H1 (cell line): Measurements from ENCODE around the gene MIX23. TPM values are rescaled to one million over a fixed set of nuclear protein-coding genes. Genes with fewer than 3 reads are reported as not detected.

Experiments used
- CTCF ChIA-PET: fragments of 300-600 bp; sonication (Branson Sonifier 250); formaldehyde crosslinking; loops from one replicate; lab custom pipeline; 2021; ENCODE audit not compliant: partially characterized antibody; lab: Charles Lee
- POLR2A ChIA-PET: fragments of 300-600 bp; sonication (Branson Sonifier 250); formaldehyde crosslinking; loops from one replicate; lab custom pipeline; 2021; ENCODE audit warnings: inconsistent platforms; ENCODE audit not compliant: partially characterized antibody; lab: Charles Lee
- DNase-seq, 2 experiments: peaks; one replicate each; pipeline versions ENCODE4 v3.0.0 to v3.0.0-alpha.2; 2010 to 2022; ENCODE audit warnings: low spot score in 2 of 2, low read depth in 1 of 2, mixed read lengths in 1 of 2
- FAIRE-seq: peaks from 2 replicates; lab custom pipeline; 2011; peaks lifted over from hg19 to GRCh38; lab: Jason Lieb, UNC
- H2AFZ ChIP-seq: 2 replicates; pipeline ENCODE4 v1.8.1; 2012; ENCODE audit warnings: low read length, inconsistent platforms
- H2AK5ac ChIP-seq: 2 replicates; pipeline ENCODE4 v1.6.1; 2013; ENCODE audit warnings: low read depth, low read length
- H2BK120ac ChIP-seq: replicated peaks from 2 replicates; pipeline ENCODE3; 2013; ENCODE audit warnings: low read depth, low read length, inconsistent platforms
- H2BK12ac ChIP-seq: 2 replicates; pipeline ENCODE4 v1.6.1; 2013; ENCODE audit warnings: low read depth, low read length
- H2BK15ac ChIP-seq: 2 replicates; pipeline ENCODE4 v1.6.1; 2013; ENCODE audit warnings: low read length
- H2BK20ac ChIP-seq: 2 replicates; pipeline ENCODE4 v1.6.1; 2013; ENCODE audit warnings: low read length
- H2BK5ac ChIP-seq: 2 replicates; pipeline ENCODE4 v1.6.1; 2013; ENCODE audit warnings: low read depth, low read length
- H3K14ac ChIP-seq: 2 replicates; pipeline ENCODE4 v1.6.1; 2013; ENCODE audit warnings: inconsistent platforms; ENCODE audit not compliant: insufficient read length
- H3K18ac ChIP-seq: 2 replicates; pipeline ENCODE4 v1.6.1; 2013; ENCODE audit warnings: low read length; ENCODE audit errors: extremely low read depth
- H3K23ac ChIP-seq: 2 replicates; pipeline ENCODE4 v1.6.1; 2013; ENCODE audit warnings: inconsistent platforms; ENCODE audit not compliant: insufficient read length
- H3K23me2 ChIP-seq: 2 replicates; pipeline ENCODE4 v1.6.1; 2013; ENCODE audit warnings: low read depth, low read length
- H3K27ac ChIP-seq: 2 replicates; pipeline ENCODE4 v1.6.1; 2011; ENCODE audit warnings: low read depth, low read length, inconsistent platforms
- H3K27me3 ChIP-seq, 4 experiments: replicated peaks in 1 of 4; 1 replicate in 1 of 4; 2 replicates in 3 of 4; pipeline versions ENCODE4 v1.6.1 to v1.8.1; 2011 to 2013; ENCODE audit warnings: low read length in 3 of 4, mild to moderate bottlenecking in 3 of 4, inconsistent platforms in 2 of 4, mixed read lengths in 2 of 4, moderate library complexity in 1 of 4; ENCODE audit not compliant: control insufficient read depth in 3 of 4, insufficient read depth in 3 of 4; ENCODE audit errors: extremely low read depth in 1 of 4
- H3K36me3 ChIP-seq, 4 experiments: 2 replicates each; pipeline versions ENCODE4 v1.6.1 to v1.8.1; 2011 to 2013; ENCODE audit warnings: mild to moderate bottlenecking in 4 of 4, low read length in 3 of 4, moderate library complexity in 2 of 4, control low read depth in 1 of 4, inconsistent platforms in 1 of 4; ENCODE audit not compliant: insufficient read depth in 4 of 4, control insufficient read depth in 2 of 4
- H3K4ac ChIP-seq: replicated peaks from 2 replicates; pipeline ENCODE3; 2013; ENCODE audit warnings: low read length, low read depth, mixed read lengths, inconsistent platforms; ENCODE audit not compliant: insufficient read length
- H3K4me1 ChIP-seq, 4 experiments: replicated peaks in 1 of 4; 1 replicate in 1 of 4; 2 replicates in 3 of 4; pipeline versions ENCODE4 v1.6.1 to v1.8.1; 2011 to 2013; ENCODE audit warnings: low read length in 3 of 4, inconsistent platforms in 2 of 4, mixed read lengths in 1 of 4; ENCODE audit not compliant: insufficient read depth in 4 of 4, control insufficient read depth in 3 of 4
- H3K4me2 ChIP-seq, 2 experiments: 2 replicates each; pipeline versions ENCODE4 v1.6.1 to v1.8.1; 2011 to 2013; ENCODE audit warnings: low read depth in 2 of 2, low read length in 2 of 2, control low read depth in 1 of 2, inconsistent platforms in 1 of 2, mild to moderate bottlenecking in 1 of 2; ENCODE audit not compliant: insufficient read depth in 1 of 2
- H3K4me3 ChIP-seq, 4 experiments: fragments of 200-600, 300-600 bp in 1 of 4; sonication (generic), shearing (Covaris generic), sonication (Bioruptor Twin) in 1 of 4; 2 replicates each; pipeline versions ENCODE4 v1.5.1 to v1.8.1; 2011 to 2016; ENCODE audit warnings: low read length in 4 of 4, low read depth in 3 of 4, control low read depth in 2 of 4, inconsistent platforms in 2 of 4, mild to moderate bottlenecking in 2 of 4, mixed read lengths in 1 of 4, moderate library complexity in 1 of 4; ENCODE audit not compliant: insufficient read depth in 2 of 4; ENCODE audit errors: extremely low read depth in 1 of 4
- H3K56ac ChIP-seq: replicated peaks from 2 replicates; pipeline ENCODE3; 2013; ENCODE audit warnings: low read depth, mild to moderate bottlenecking, mixed read lengths, low read length, inconsistent platforms; ENCODE audit not compliant: insufficient read length
- H3K79me1 ChIP-seq: 2 replicates; pipeline ENCODE4 v1.6.1; 2013; ENCODE audit warnings: low read depth, low read length, control low read depth
- H3K79me2 ChIP-seq, 2 experiments: 2 replicates each; pipeline versions ENCODE4 v1.6.1 to v1.8.1; 2012 to 2013; ENCODE audit warnings: low read length in 2 of 2, mild to moderate bottlenecking in 2 of 2, inconsistent platforms in 1 of 2; ENCODE audit not compliant: insufficient read depth in 2 of 2, control insufficient read depth in 1 of 2
- H3K9ac ChIP-seq, 4 experiments: replicated peaks in 1 of 4; 1 replicate in 1 of 4; 2 replicates in 3 of 4; pipeline versions ENCODE4 v1.6.1 to v1.8.1; 2011 to 2013; ENCODE audit warnings: low read depth in 3 of 4, low read length in 3 of 4, control low read depth in 2 of 4, mild to moderate bottlenecking in 2 of 4, moderate library complexity in 2 of 4, inconsistent platforms in 1 of 4; ENCODE audit errors: extremely low read depth in 1 of 4
- H3K9me3 ChIP-seq, 2 experiments: 2 replicates each; pipeline versions ENCODE4 v1.6.1 to v1.8.1; 2012 to 2013; ENCODE audit warnings: mild to moderate bottlenecking in 2 of 2, moderate library complexity in 2 of 2, control low read depth in 1 of 2, inconsistent platforms in 1 of 2, low read depth in 1 of 2, low read length in 1 of 2, mixed read lengths in 1 of 2; ENCODE audit not compliant: insufficient read depth in 2 of 2
- H4K20me1 ChIP-seq, 2 experiments: replicated peaks in 1 of 2; 2 replicates each; pipeline versions ENCODE3 to v1.8.1; 2011 to 2013; ENCODE audit warnings: inconsistent platforms in 2 of 2, low read length in 2 of 2, mild to moderate bottlenecking in 1 of 2; ENCODE audit not compliant: insufficient read depth in 2 of 2, control insufficient read depth in 1 of 2
- H4K5ac ChIP-seq: 2 replicates; pipeline ENCODE4 v1.6.1; 2013; ENCODE audit warnings: low read length, low read depth, mixed read lengths, inconsistent platforms; ENCODE audit not compliant: insufficient read length
- H4K8ac ChIP-seq: 2 replicates; pipeline ENCODE4 v1.8.0; 2013; ENCODE audit warnings: mild to moderate bottlenecking, moderate library complexity, low read length, inconsistent platforms; ENCODE audit not compliant: insufficient read depth; ENCODE audit errors: extremely low read depth
- H4K91ac ChIP-seq: replicated peaks from 2 replicates; pipeline ENCODE3; 2013; ENCODE audit warnings: low read length, mixed read lengths, inconsistent platforms; ENCODE audit not compliant: insufficient read length
- BCL11A ChIP-seq, 2 experiments: IDR thresholded peaks; one replicate each; pipeline ENCODE4 v1.6.1; 2011; ENCODE audit warnings: low read depth in 2 of 2, low read length in 2 of 2, mild to moderate bottlenecking in 2 of 2
- CBX5 ChIP-seq: fragments of 300-800, 300-1000 bp; sonication (generic); IDR thresholded peaks from 2 replicates; pipeline ENCODE4 v1.7.1; 2016; ENCODE audit warnings: antibody characterized with exemption, low read length, low read depth
- CHD2 ChIP-seq: IDR thresholded peaks from 2 replicates; pipeline ENCODE4 v1.6.1; 2012; ENCODE audit warnings: low read length, improper control_type of control experiment
- CTBP2 ChIP-seq: IDR thresholded peaks from 2 replicates; pipeline ENCODE4 v1.7.0; 2011; ENCODE audit warnings: borderline replicate concordance, mild to moderate bottlenecking, moderate library complexity, mixed read lengths, low read length; ENCODE audit not compliant: insufficient read depth, insufficient read length
- GABPA ChIP-seq: IDR thresholded peaks from 2 replicates; pipeline ENCODE4 v1.6.1; 2011; ENCODE audit warnings: mild to moderate bottlenecking, low read length, moderate library complexity, borderline replicate concordance; ENCODE audit not compliant: insufficient read depth
- GTF2F1 ChIP-seq: IDR thresholded peaks from 2 replicates; pipeline ENCODE4 v1.6.1; 2012; ENCODE audit warnings: low read depth, low read length, improper control_type of control experiment, borderline replicate concordance
- HDAC2 ChIP-seq, 2 experiments: fragments of 300-600 bp in 1 of 2; sonication (generic) in 1 of 2; IDR thresholded peaks; 2 replicates each; pipeline ENCODE4 v1.6.1; 2011 to 2012; ENCODE audit warnings: low read depth in 2 of 2, low read length in 2 of 2, mild to moderate bottlenecking in 2 of 2, moderate library complexity in 2 of 2, borderline replicate concordance in 1 of 2, inconsistent platforms in 1 of 2
- JUND ChIP-seq: IDR thresholded peaks from 2 replicates; pipeline ENCODE4 v1.6.1; 2011; ENCODE audit warnings: mild to moderate bottlenecking, improper control_type of control experiment, low read length
- PHF8 ChIP-seq: fragments of 200-600 bp; sonication (generic); conservative IDR thresholded peaks from 2 replicates; pipeline ENCODE4 v1.7.1; 2012; ENCODE audit warnings: low read depth, mild to moderate bottlenecking, inconsistent platforms, low read length, moderate library complexity
- RFX5 ChIP-seq: IDR thresholded peaks from 2 replicates; pipeline ENCODE4 v1.6.1; 2011; ENCODE audit warnings: low read depth, low read length, improper control_type of control experiment, borderline replicate concordance
- TAF1 ChIP-seq: IDR thresholded peaks from 2 replicates; pipeline ENCODE4 v1.6.1; 2011; ENCODE audit warnings: mild to moderate bottlenecking, low read depth, low read length
- USF2 ChIP-seq: IDR thresholded peaks from 2 replicates; pipeline ENCODE4 v1.6.1; 2011; ENCODE audit warnings: low read length, improper control_type of control experiment
- WGBS, 2 experiments: shearing (Covaris generic) in 1 of 2; methylation state at CpG; one replicate each; pipeline versions ENCODE4 v1.1.6 to v1.1.7; 2013 to 2015; ENCODE audit warnings: low lambda C conversion rate in 2 of 2, mixed read lengths in 2 of 2, inconsistent platforms in 1 of 2, low coverage in 1 of 2, missing lambda C conversion rate in 1 of 2; ENCODE audit not compliant: insufficient replicate concordance in 2 of 2, insufficient coverage in 1 of 2, insufficient read length in 1 of 2; ENCODE audit errors: extremely low coverage in 1 of 2, missing lambda C conversion rate in 1 of 2; 5-methylcytosine and 5-hydroxymethylcytosine counted together
- polyA plus RNA-seq, 7 experiments: library from polyadenylated mRNA; depleted of rRNA in 3 of 7; stranded (reverse) in 5 of 7; unstranded in 2 of 7; fragments of >200 nt in 5 of 7; fragments of 200-250 nt in 2 of 7; gene quantifications; 1 replicate in 5 of 7; 2 replicates in 1 of 7; 4 replicates in 1 of 7; pipeline versions ENCODE4 v1.2.1 to v1.2.3, GENCODE V29; 2011 to 2013; ENCODE audit warnings: missing spikeins in 2 of 7, mixed read lengths in 2 of 7
- total RNA-seq: library from RNA; stranded (reverse); fragmentation: NEBNext Ultra II Directional; extraction: Animal tissue kit (Norgen Biotek cat#: 25700); gene quantifications from 2 replicates; pipeline ENCODE4 v1.2.1, GENCODE V29; 2021

The MIX23 gene
- total and polyA plus RNA-seq, 2 of the 8 experiments (the other 6 are each of a cell fraction or from before 2014, with no cell fraction given), result 22.1 to 69.6 TPM

DNA sequence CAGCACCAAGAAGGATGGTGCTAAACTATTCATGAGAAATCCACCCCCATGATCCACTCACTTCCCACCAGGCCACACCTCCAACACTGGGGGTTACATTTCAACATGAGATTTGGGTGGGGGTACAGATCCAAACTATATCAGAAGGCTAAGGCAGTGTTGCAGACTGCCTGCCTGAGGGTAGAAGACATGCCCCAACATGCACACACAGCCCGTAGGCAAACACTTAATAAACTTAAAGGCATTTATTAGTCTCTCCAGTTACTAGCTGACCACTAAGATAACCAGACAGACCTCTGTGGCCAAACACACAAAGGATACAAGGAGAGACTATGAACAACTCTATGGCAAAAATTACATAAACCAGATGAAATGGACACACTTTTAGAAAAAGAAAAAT is 11.1 kb upstream of the MIX23 start:
- H2BK12ac ChIP-seq, result no peak overlapping the region; the same call in 1 of the 2 replicates
- H2AFZ ChIP-seq, result no peak overlapping the region
- H3K9me3 ChIP-seq, result no peaks in the 10 kb centered on the region
- no peaks in the 10 kb centered on the region for H3K23me2 ChIP-seq
- H2AK5ac ChIP-seq, result no peak overlapping the region
- no peaks in the 10 kb centered on the region for H3K4me1 ChIP-seq
- H3K36me3 ChIP-seq, result no peaks in the 10 kb centered on the region; a peak in 2 of 8 replicates
- no peaks in the 10 kb centered on the region for H3K27me3 ChIP-seq
- no peak overlapping the region for H3K14ac ChIP-seq
- H3K9ac ChIP-seq, result no peak overlapping the region; a peak in 1 of 7 replicates
- no peak overlapping the region for H3K23ac ChIP-seq
- DNase-seq (no peak), FAIRE-seq (no peak)
- peaks cover 0 to 2% of the 10 kb centered on the region in 2 experiments; a peak in 1 of 4 replicates for H3K79me2 ChIP-seq
- H3K4ac ChIP-seq, result no peak overlapping the region
- H3K18ac ChIP-seq, result no peak overlapping the region
- WGBS, 2 experiments, result 91% methylated on average over 1 of the region's 1 CpG; no CpG with 5 or more reads in 1 of the 2 experiments
- H3K79me1 ChIP-seq, result peaks cover 2% of the 10 kb centered on the region; the same call in 1 of the 2 replicates
- H4K8ac ChIP-seq, result no peak overlapping the region
- no peak overlapping the region for H2BK20ac ChIP-seq
- H3K4me3 ChIP-seq, result no peak overlapping the region
- peaks cover 0 to 2% of the 10 kb centered on the region in 2 experiments for H4K20me1 ChIP-seq
- no peak overlapping the region for H2BK120ac ChIP-seq
- H4K91ac ChIP-seq, result no peak overlapping the region
- H3K56ac ChIP-seq, result no peak overlapping the region
- H3K4me2 ChIP-seq, result no peak overlapping the region
- H2BK5ac ChIP-seq, result peak overlapping the region; percentile 77; the same call in 1 of the 2 replicates
- ChIA-PET CTCF (interaction anchor here (0.7 to 6.0 kb wide), 9 partner anchors 10 to 380 kb away, joined by 3 to 44 read pairs (median 4); partner anchors contain the start of genes FAM162A and PARP14), POLR2A (interaction anchor here (1.8 to 2.7 kb wide), 2 partner anchors 11 to 21 kb away, joined by 6 to 16 read pairs; partner anchors contain the start of genes FAM162A, MIX23 and WDR5B)
- H2BK15ac ChIP-seq, result no peak overlapping the region
- no peak overlapping the region for H4K5ac ChIP-seq
- no peak overlapping the region for H3K27ac ChIP-seq
- TF ChIP-seq CBX5 (no peak), PHF8 (no peak), RFX5 (no peak), CTBP2 (no peak), HDAC2 (IDR thresholded peaks at IDR 0.05; ENCODE audit: borderline replicate concordance in 1 of 2, low read depth in 2 of 2, low read length in 2 of 2) (no peak), JUND (no peak), CHD2 (no peak), GTF2F1 (no peak), USF2 (no peak), BCL11A (IDR thresholded peaks at IDR 0.05; ENCODE audit: low read depth in 2 of 2, low read length in 2 of 2) (no peak), GABPA (no peak), TAF1 (no peak)
